ENCODE data around the gene FOXD4L1. TPM values are rescaled to one million over a fixed set of nuclear protein-coding genes. Genes with fewer than 3 reads are reported as not detected.
"Not testable (repeated sequence)": the region's sequence is repeated elsewhere in the genome, so short reads cannot be mapped to it uniquely, and the experiment has no call there.

The FOXD4L1 gene
- total and polyA plus RNA-seq, 5 donors from 2014 or later, result 0.32 TPM; not detected in 4

DNA sequence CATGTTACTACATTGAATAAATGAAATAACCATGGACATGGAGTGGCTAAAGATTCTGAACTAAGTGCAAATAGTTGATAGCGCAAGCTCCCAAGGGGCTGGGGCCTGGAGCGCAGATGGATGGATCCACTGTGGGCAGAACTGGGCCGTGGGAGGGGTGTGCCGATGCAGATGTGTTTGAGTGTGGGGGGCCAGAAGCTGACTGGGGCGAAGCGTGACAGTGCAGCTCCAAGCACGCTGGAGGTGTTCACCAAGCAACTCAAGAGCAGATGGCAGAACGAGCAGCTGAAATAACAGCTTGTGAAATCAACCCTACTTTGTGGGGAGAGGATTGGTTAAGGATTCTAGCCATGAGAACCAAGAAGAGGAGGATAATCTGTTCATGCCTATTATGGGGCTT lies 17.0 kb downstream of the FOXD4L1 start:
- not testable (repeated sequence) for H3K27me3 ChIP-seq (ENCODE audit: control insufficient read depth, insufficient read depth, low read length); ATAC-seq (ENCODE audit: low read depth in 2 of 2); H3K27ac ChIP-seq (ENCODE audit: insufficient read depth, low read length, poor library complexity, severe bottlenecking); H3K9me3 ChIP-seq (ENCODE audit: control insufficient read depth in 2 of 2, low read length in 2 of 2); H3K27me3 Mint-ChIP-seq; H3K4me1 Mint-ChIP-seq; H3K27ac Mint-ChIP-seq; H3K36me3 ChIP-seq (ENCODE audit: control insufficient read depth, insufficient read depth, low read length); H3K4me3 ChIP-seq (ENCODE audit: low read depth, low read length); H3K4me3 Mint-ChIP-seq; H3K9me3 Mint-ChIP-seq; H3K4me1 ChIP-seq (ENCODE audit: control insufficient read depth, insufficient read depth, low read length, poor library complexity, severe bottlenecking); DNase-seq; H3K36me3 Mint-ChIP-seq

DNA sequence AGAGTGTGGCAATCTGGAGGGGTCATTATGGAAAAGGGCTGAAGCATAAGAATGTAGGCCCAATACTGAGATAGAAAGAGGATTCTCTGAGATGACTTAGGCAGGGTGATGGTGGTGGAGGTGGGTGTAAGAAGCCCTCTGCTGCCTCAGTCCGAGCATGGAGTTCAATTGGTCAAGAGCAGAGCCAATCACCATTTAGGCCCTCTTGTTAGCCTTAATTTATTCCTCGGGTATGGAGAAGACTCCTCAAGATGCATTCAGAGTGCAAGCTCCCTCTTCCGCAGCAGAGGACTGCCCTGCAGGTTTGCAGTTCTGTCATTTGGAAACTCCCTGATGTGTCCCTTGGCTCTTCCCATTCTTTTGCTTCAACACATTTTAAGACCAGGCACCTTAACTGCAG lies 17.5 kb downstream of the FOXD4L1 start:
- not testable (repeated sequence) for H3K36me3 ChIP-seq (ENCODE audit: control insufficient read depth, insufficient read depth, low read length); H3K4me1 ChIP-seq (ENCODE audit: control insufficient read depth, insufficient read depth, low read length, poor library complexity, severe bottlenecking); H3K27ac Mint-ChIP-seq; H3K27me3 ChIP-seq (ENCODE audit: control insufficient read depth, insufficient read depth, low read length); H3K27ac ChIP-seq (ENCODE audit: insufficient read depth, low read length, poor library complexity, severe bottlenecking); DNase-seq; H3K9me3 ChIP-seq (ENCODE audit: control insufficient read depth in 2 of 2, low read length in 2 of 2); H3K4me1 Mint-ChIP-seq; H3K36me3 Mint-ChIP-seq; H3K9me3 Mint-ChIP-seq; H3K4me3 Mint-ChIP-seq; H3K4me3 ChIP-seq (ENCODE audit: low read depth, low read length); H3K27me3 Mint-ChIP-seq; ATAC-seq (ENCODE audit: low read depth in 2 of 2)

GRCh38 chr2:113517025-113517424 lies 18.6 kb downstream of the FOXD4L1 start:
- not testable (repeated sequence) for H3K4me1 Mint-ChIP-seq; H3K9me3 Mint-ChIP-seq; H3K4me3 ChIP-seq (ENCODE audit: low read depth, low read length); H3K36me3 Mint-ChIP-seq; H3K27me3 ChIP-seq (ENCODE audit: control insufficient read depth, insufficient read depth, low read length); H3K4me3 Mint-ChIP-seq; H3K27ac Mint-ChIP-seq; H3K9me3 ChIP-seq (ENCODE audit: control insufficient read depth in 2 of 2, low read length in 2 of 2); ATAC-seq (ENCODE audit: low read depth in 2 of 2); H3K36me3 ChIP-seq (ENCODE audit: control insufficient read depth, insufficient read depth, low read length); H3K27ac ChIP-seq (ENCODE audit: insufficient read depth, low read length, poor library complexity, severe bottlenecking); DNase-seq; H3K4me1 ChIP-seq (ENCODE audit: control insufficient read depth, insufficient read depth, low read length, poor library complexity, severe bottlenecking); H3K27me3 Mint-ChIP-seq

DNA sequence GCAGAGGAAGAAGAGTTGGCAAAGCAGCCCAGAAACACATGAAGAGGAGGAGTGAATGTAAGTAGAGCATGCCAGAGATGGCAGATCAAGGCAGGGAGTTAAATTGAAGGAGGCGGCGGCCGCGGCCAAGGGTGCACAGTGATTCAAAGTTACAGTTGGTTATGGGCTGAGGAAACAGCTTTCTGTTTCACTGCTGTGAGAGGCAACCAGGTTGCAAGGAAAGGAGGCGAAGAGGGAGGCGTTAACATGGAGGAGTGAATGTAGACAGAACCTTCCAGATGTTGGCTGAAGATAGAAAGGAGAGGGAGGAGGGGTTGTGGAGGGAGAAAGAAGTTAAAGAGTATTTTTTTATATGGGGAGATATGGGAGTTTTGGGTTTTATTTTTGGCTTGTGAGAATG lies 22.4 kb downstream of the FOXD4L1 start:
- H3K4me3 Mint-ChIP-seq; H3K27me3 Mint-ChIP-seq; H3K4me1 Mint-ChIP-seq; H3K9me3 Mint-ChIP-seq; DNase-seq; H3K9me3 ChIP-seq (ENCODE audit: control insufficient read depth in 2 of 2, low read length in 2 of 2); H3K27ac Mint-ChIP-seq; H3K4me3 ChIP-seq (ENCODE audit: low read depth, low read length); H3K4me1 ChIP-seq (ENCODE audit: control insufficient read depth, insufficient read depth, low read length, poor library complexity, severe bottlenecking); H3K36me3 Mint-ChIP-seq; H3K27me3 ChIP-seq (ENCODE audit: control insufficient read depth, insufficient read depth, low read length); H3K27ac ChIP-seq (ENCODE audit: insufficient read depth, low read length, poor library complexity, severe bottlenecking); ATAC-seq (ENCODE audit: low read depth in 2 of 2); H3K36me3 ChIP-seq (ENCODE audit: control insufficient read depth, insufficient read depth, low read length): not testable (repeated sequence)

- H3K4me1 ChIP-seq (ENCODE audit: control insufficient read depth, insufficient read depth, low read length, poor library complexity, severe bottlenecking); H3K36me3 Mint-ChIP-seq; H3K27ac Mint-ChIP-seq; H3K27ac ChIP-seq (ENCODE audit: insufficient read depth, low read length, poor library complexity, severe bottlenecking); H3K4me1 Mint-ChIP-seq; DNase-seq; H3K27me3 ChIP-seq (ENCODE audit: control insufficient read depth, insufficient read depth, low read length); H3K36me3 ChIP-seq (ENCODE audit: control insufficient read depth, insufficient read depth, low read length); H3K4me3 Mint-ChIP-seq; H3K9me3 ChIP-seq (ENCODE audit: control insufficient read depth in 2 of 2, low read length in 2 of 2); H3K9me3 Mint-ChIP-seq; H3K27me3 Mint-ChIP-seq; ATAC-seq (ENCODE audit: low read depth in 2 of 2); H3K4me3 ChIP-seq (ENCODE audit: low read depth, low read length): not testable (repeated sequence)
These were observed 23.0 kb downstream of the FOXD4L1 start for GRCh38 chr2:113521492-113521891.

DNA sequence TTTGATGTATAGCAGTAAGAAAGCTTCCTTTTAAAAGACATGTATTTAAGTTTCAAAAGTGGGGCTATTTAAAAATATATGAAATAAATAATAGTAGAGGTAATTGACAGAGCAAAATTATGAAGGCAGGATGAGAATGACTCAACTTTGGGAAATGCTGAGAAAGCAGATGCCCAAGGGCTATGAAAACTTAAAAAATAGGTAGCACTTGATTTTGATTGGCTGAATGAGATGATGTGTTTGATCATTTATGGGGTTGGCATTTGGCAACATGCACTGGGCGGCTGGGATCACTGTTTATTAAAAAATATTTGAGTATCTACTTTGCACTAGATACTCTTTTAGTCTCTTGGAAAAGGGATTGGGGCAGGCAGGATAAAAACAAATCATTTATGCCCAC lies 26.5 kb downstream of the FOXD4L1 start:
- not testable (repeated sequence) for H3K27me3 Mint-ChIP-seq; ATAC-seq (ENCODE audit: low read depth in 2 of 2); H3K36me3 Mint-ChIP-seq; H3K9me3 ChIP-seq (ENCODE audit: control insufficient read depth in 2 of 2, low read length in 2 of 2); H3K4me1 Mint-ChIP-seq; H3K27me3 ChIP-seq (ENCODE audit: control insufficient read depth, insufficient read depth, low read length); H3K4me3 ChIP-seq (ENCODE audit: low read depth, low read length); H3K9me3 Mint-ChIP-seq; DNase-seq; H3K4me3 Mint-ChIP-seq; H3K27ac Mint-ChIP-seq; H3K27ac ChIP-seq (ENCODE audit: insufficient read depth, low read length, poor library complexity, severe bottlenecking); H3K4me1 ChIP-seq (ENCODE audit: control insufficient read depth, insufficient read depth, low read length, poor library complexity, severe bottlenecking); H3K36me3 ChIP-seq (ENCODE audit: control insufficient read depth, insufficient read depth, low read length)

- H3K9me3 Mint-ChIP-seq; H3K36me3 Mint-ChIP-seq; H3K36me3 ChIP-seq (ENCODE audit: control insufficient read depth, insufficient read depth, low read length); H3K9me3 ChIP-seq (ENCODE audit: control insufficient read depth in 2 of 2, low read length in 2 of 2); H3K4me3 Mint-ChIP-seq; H3K4me3 ChIP-seq (ENCODE audit: low read depth, low read length); H3K27ac Mint-ChIP-seq; H3K4me1 Mint-ChIP-seq; H3K27me3 Mint-ChIP-seq; H3K27me3 ChIP-seq (ENCODE audit: control insufficient read depth, insufficient read depth, low read length); H3K4me1 ChIP-seq (ENCODE audit: control insufficient read depth, insufficient read depth, low read length, poor library complexity, severe bottlenecking); H3K27ac ChIP-seq (ENCODE audit: insufficient read depth, low read length, poor library complexity, severe bottlenecking): not testable (repeated sequence)
- DNase-seq (peak in 1 of 3 donors; percentile 50), ATAC-seq (ENCODE audit: low read depth in 2 of 2) (peak; percentile 82 to 83)
These were observed 29.0 kb downstream of the FOXD4L1 start for GRCh38 chr2:113527350-113528045.

GRCh38 chr2:113528126-113528525 lies 29.7 kb downstream of the FOXD4L1 start:
- not testable (repeated sequence) for H3K4me3 Mint-ChIP-seq; H3K36me3 Mint-ChIP-seq; H3K27ac Mint-ChIP-seq; H3K9me3 ChIP-seq (ENCODE audit: control insufficient read depth in 2 of 2, low read length in 2 of 2); H3K27me3 ChIP-seq (ENCODE audit: control insufficient read depth, insufficient read depth, low read length); H3K4me3 ChIP-seq (ENCODE audit: low read depth, low read length); H3K27me3 Mint-ChIP-seq; H3K27ac ChIP-seq (ENCODE audit: insufficient read depth, low read length, poor library complexity, severe bottlenecking); DNase-seq; H3K36me3 ChIP-seq (ENCODE audit: control insufficient read depth, insufficient read depth, low read length); H3K9me3 Mint-ChIP-seq; H3K4me1 ChIP-seq (ENCODE audit: control insufficient read depth, insufficient read depth, low read length, poor library complexity, severe bottlenecking); ATAC-seq (ENCODE audit: low read depth in 2 of 2); H3K4me1 Mint-ChIP-seq
